ENCODE measurements around the gene RPS21.

The RPS21 gene

GRCh38 chr20:62354031-62354808 is 32.7 kb upstream of the RPS21 start:
- H3K36me3 ChIP-seq (ENCODE audit: control insufficient read depth in 4 of 4, insufficient read depth in 4 of 4, low read length in 3 of 4) = no peaks in the 10 kb centered on the region

GRCh38 chr20:62354811-62355341 is 32.0 kb upstream of the RPS21 start:
- WGBS (ENCODE audit: insufficient coverage) = 83% methylated on average over 15 of the region's 16 CpGs
- ChIA-PET CTCF (no interaction called here), POLR2A (no interaction called here)
- H3K27me3 ChIP-seq (replicated peaks in 2 of 5; ENCODE audit: control insufficient read depth in 4 of 5, insufficient read depth in 5 of 5, low read length in 4 of 5) = no peaks in the 10 kb centered on the region
- peaks cover 0 to 28% (median 16%) of the 10 kb centered on the region in 4 experiments for H3K4me1 ChIP-seq (ENCODE audit: control extremely low read depth in 1 of 4, control insufficient read depth in 4 of 4, insufficient read depth in 4 of 4, low read length in 3 of 4)
- no peaks in the 10 kb centered on the region for H3K36me3 ChIP-seq (ENCODE audit: control insufficient read depth in 4 of 4, insufficient read depth in 4 of 4, low read length in 3 of 4)
- H3K4me3 ChIP-seq (ENCODE audit: control insufficient read depth in 1 of 7, extremely low read depth in 1 of 7, insufficient read depth in 4 of 7, low read depth in 2 of 7, low read length in 6 of 7) = no peak overlapping the region
- no peak for DNase-seq
- H3K27ac ChIP-seq (ENCODE audit: insufficient read depth in 1 of 2, low read depth in 1 of 2, low read length in 2 of 2, poor library complexity in 1 of 2, severe bottlenecking in 2 of 2) = no peak overlapping the region
- no peaks in the 10 kb centered on the region for H3K9me3 ChIP-seq (ENCODE audit: control extremely low read depth in 1 of 5, control insufficient read depth in 4 of 5, insufficient read depth in 2 of 5, low read depth in 1 of 5, low read length in 4 of 5)

More at GRCh38 chr20:62354031-62354808, 32.7 kb upstream of the RPS21 start:
- no peak overlapping the region for H3K4me3 ChIP-seq (ENCODE audit: control insufficient read depth in 1 of 7, extremely low read depth in 1 of 7, insufficient read depth in 4 of 7, low read depth in 2 of 7, low read length in 6 of 7)
- H3K27ac ChIP-seq (ENCODE audit: insufficient read depth in 1 of 2, low read depth in 1 of 2, low read length in 2 of 2, poor library complexity in 1 of 2, severe bottlenecking in 2 of 2) = no peak overlapping the region
- no peak for DNase-seq
- H3K27me3 ChIP-seq (replicated peaks in 2 of 5; ENCODE audit: control insufficient read depth in 4 of 5, insufficient read depth in 5 of 5, low read length in 4 of 5) = no peaks in the 10 kb centered on the region
- WGBS (ENCODE audit: insufficient coverage) = 85% methylated on average over 7 of the region's 14 CpGs
- ChIA-PET CTCF (no interaction called here), POLR2A (no interaction called here)
- peaks cover 0 to 28% (median 16%) of the 10 kb centered on the region in 4 experiments for H3K4me1 ChIP-seq (ENCODE audit: control extremely low read depth in 1 of 4, control insufficient read depth in 4 of 4, insufficient read depth in 4 of 4, low read length in 3 of 4)
- peaks cover 0 to 2% (median 0%) of the 10 kb centered on the region in 5 experiments for H3K9me3 ChIP-seq (ENCODE audit: control extremely low read depth in 1 of 5, control insufficient read depth in 4 of 5, insufficient read depth in 2 of 5, low read depth in 1 of 5, low read length in 4 of 5)

- DNase-seq = no peak
- POLR2A ChIA-PET = no interaction called here
- Histone ChIP-seq H3K36me3 (ENCODE audit: control insufficient read depth in 4 of 4, insufficient read depth in 4 of 4, low read length in 3 of 4) (no peaks in the 10 kb centered on the region), H3K27ac (ENCODE audit: insufficient read depth in 1 of 2, low read depth in 1 of 2, low read length in 2 of 2, poor library complexity in 1 of 2, severe bottlenecking in 2 of 2) (no peak overlapping the region), H3K27me3 (replicated peaks in 2 of 5; ENCODE audit: control insufficient read depth in 4 of 5, insufficient read depth in 5 of 5, low read length in 4 of 5) (no peaks in the 10 kb centered on the region), H3K9me3 (ENCODE audit: control extremely low read depth in 1 of 5, control insufficient read depth in 4 of 5, insufficient read depth in 2 of 5, low read depth in 1 of 5, low read length in 4 of 5) (no peaks in the 10 kb centered on the region), H3K4me1 (ENCODE audit: control extremely low read depth in 1 of 4, control insufficient read depth in 4 of 4, insufficient read depth in 4 of 4, low read length in 3 of 4) (peaks cover 0 to 28% (median 16%) of the 10 kb centered on the region in 4 experiments), H3K4me3 (ENCODE audit: control insufficient read depth in 1 of 7, extremely low read depth in 1 of 7, insufficient read depth in 4 of 7, low read depth in 2 of 7, low read length in 6 of 7) (no peak overlapping the region)
- CTCF ChIA-PET = no interaction called here
- 85% methylated on average over 9 of the region's 11 CpGs for WGBS (ENCODE audit: insufficient coverage)
Observed at GRCh38 chr20:62355516-62355877, 31.4 kb upstream of the RPS21 start.

- Histone ChIP-seq H3K27me3 (replicated peaks in 2 of 5; ENCODE audit: control insufficient read depth in 4 of 5, insufficient read depth in 5 of 5, low read length in 4 of 5) (no peaks in the 10 kb centered on the region), H3K9me3 (ENCODE audit: control extremely low read depth in 1 of 5, control insufficient read depth in 4 of 5, insufficient read depth in 2 of 5, low read depth in 1 of 5, low read length in 4 of 5) (no peaks in the 10 kb centered on the region), H3K4me1 (ENCODE audit: control extremely low read depth in 1 of 4, control insufficient read depth in 4 of 4, insufficient read depth in 4 of 4, low read length in 3 of 4) (peaks cover 0 to 28% (median 16%) of the 10 kb centered on the region in 4 experiments), H3K27ac (ENCODE audit: insufficient read depth in 1 of 2, low read depth in 1 of 2, low read length in 2 of 2, poor library complexity in 1 of 2, severe bottlenecking in 2 of 2) (no peak overlapping the region), H3K36me3 (ENCODE audit: control insufficient read depth in 4 of 4, insufficient read depth in 4 of 4, low read length in 3 of 4) (no peaks in the 10 kb centered on the region), H3K4me3 (ENCODE audit: control insufficient read depth in 1 of 7, extremely low read depth in 1 of 7, insufficient read depth in 4 of 7, low read depth in 2 of 7, low read length in 6 of 7) (peak overlapping the region in 1 of 7 experiments; percentile 26)
- ChIA-PET POLR2A (no interaction called here), CTCF (interaction anchor here (1.5 kb wide), 1 partner anchor 14 kb away, joined by 3 read pairs; no protein-coding TSS in a partner anchor)
- 81% methylated on average over 29 of the region's 29 CpGs for WGBS (ENCODE audit: insufficient coverage)
- DNase-seq = no peak
Observed at GRCh38 chr20:62355878-62356588, 30.9 kb upstream of the RPS21 start.

- ChIA-PET CTCF (interaction anchor here (1.5 kb wide), 1 partner anchor 13 kb away, joined by 3 read pairs; no protein-coding TSS in a partner anchor), POLR2A (no interaction called here)
- no peak overlapping the region for H3K27ac ChIP-seq (ENCODE audit: insufficient read depth in 1 of 2, low read depth in 1 of 2, low read length in 2 of 2, poor library complexity in 1 of 2, severe bottlenecking in 2 of 2)
- H3K4me1 ChIP-seq (ENCODE audit: control extremely low read depth in 1 of 4, control insufficient read depth in 4 of 4, insufficient read depth in 4 of 4, low read length in 3 of 4) = peaks cover 0 to 28% (median 16%) of the 10 kb centered on the region in 4 experiments
- peak overlapping the region in 3 of 7 experiments; percentile 26 to 48 (median 45) for H3K4me3 ChIP-seq (ENCODE audit: control insufficient read depth in 1 of 7, extremely low read depth in 1 of 7, insufficient read depth in 4 of 7, low read depth in 2 of 7, low read length in 6 of 7)
- no peaks in the 10 kb centered on the region for H3K36me3 ChIP-seq (ENCODE audit: control insufficient read depth in 4 of 4, insufficient read depth in 4 of 4, low read length in 3 of 4)
- H3K9me3 ChIP-seq (ENCODE audit: control extremely low read depth in 1 of 5, control insufficient read depth in 4 of 5, insufficient read depth in 2 of 5, low read depth in 1 of 5, low read length in 4 of 5) = no peaks in the 10 kb centered on the region
- no peak for DNase-seq
- 73% methylated on average over 13 of the region's 17 CpGs for WGBS (ENCODE audit: insufficient coverage)
- no peaks in the 10 kb centered on the region for H3K27me3 ChIP-seq (replicated peaks in 2 of 5; ENCODE audit: control insufficient read depth in 4 of 5, insufficient read depth in 5 of 5, low read length in 4 of 5)
Observed at GRCh38 chr20:62356589-62357186, 30.2 kb upstream of the RPS21 start.

- peak overlapping the region in 2 of 7 experiments; percentile 45 to 48 for H3K4me3 ChIP-seq (ENCODE audit: control insufficient read depth in 1 of 7, extremely low read depth in 1 of 7, insufficient read depth in 4 of 7, low read depth in 2 of 7, low read length in 6 of 7)
Observed at GRCh38 chr20:62357187-62357667, 29.7 kb upstream of the RPS21 start.

More at GRCh38 chr20:62357187-62357667, 29.7 kb upstream of the RPS21 start:
- WGBS (ENCODE audit: insufficient coverage) = 23% methylated on average over 24 of the region's 25 CpGs
- Histone ChIP-seq H3K36me3 (ENCODE audit: control insufficient read depth in 4 of 4, insufficient read depth in 4 of 4, low read length in 3 of 4) (no peaks in the 10 kb centered on the region), H3K9me3 (ENCODE audit: control extremely low read depth in 1 of 5, control insufficient read depth in 4 of 5, insufficient read depth in 2 of 5, low read depth in 1 of 5, low read length in 4 of 5) (no peaks in the 10 kb centered on the region), H3K27me3 (replicated peaks in 2 of 5; ENCODE audit: control insufficient read depth in 4 of 5, insufficient read depth in 5 of 5, low read length in 4 of 5) (no peaks in the 10 kb centered on the region), H3K27ac (ENCODE audit: insufficient read depth in 1 of 2, low read depth in 1 of 2, low read length in 2 of 2, poor library complexity in 1 of 2, severe bottlenecking in 2 of 2) (no peak overlapping the region), H3K4me1 (ENCODE audit: control extremely low read depth in 1 of 4, control insufficient read depth in 4 of 4, insufficient read depth in 4 of 4, low read length in 3 of 4) (peaks cover 0 to 28% (median 16%) of the 10 kb centered on the region in 4 experiments)
- peak; percentile 73 to 88 (median 80) for DNase-seq
- CTCF ChIA-PET = interaction anchor here (1.5 kb wide), 1 partner anchor 13 kb away, joined by 3 read pairs; no protein-coding TSS in a partner anchor
- POLR2A ChIA-PET = no interaction called here

Measured in common myeloid progenitor, CD34-positive (primary cell).